Loucy (cell line): ENCODE measurements around the gene KCTD4.

ENCODE experiments used
- H2AFZ ChIP-seq: fragments of 200-600 bp; sonication (generic); 2 replicates; pipeline ENCODE4 v1.6.0; 2016; ENCODE audit warnings: antibody characterized with exemption, mild to moderate bottlenecking, low read length, moderate library complexity
- H3F3A ChIP-seq: fragments of 200-600 bp; 2 replicates; pipeline ENCODE4 v1.6.0; 2016; ENCODE audit warnings: antibody characterized with exemption, low read depth, mild to moderate bottlenecking
- H3K27me3 ChIP-seq: fragments of 200-600 bp; sonication (generic); 2 replicates; pipeline ENCODE4 v1.6.1; 2014; ENCODE audit warnings: low read length, mild to moderate bottlenecking; ENCODE audit not compliant: insufficient read depth, poor library complexity, severe bottlenecking
- H3K36me3 ChIP-seq: fragments of 200-600 bp; sonication (generic); 2 replicates; pipeline ENCODE4 v1.6.1; 2016; ENCODE audit warnings: low read length; ENCODE audit not compliant: insufficient read depth
- H3K4me1 ChIP-seq: fragments of 200-600 bp; sonication (generic); 2 replicates; pipeline ENCODE4 v1.5.1; 2014; ENCODE audit warnings: low read length, mild to moderate bottlenecking; ENCODE audit not compliant: insufficient read depth, poor library complexity, severe bottlenecking
- H3K4me2 ChIP-seq: fragments of 200-600 bp; sonication (generic); 2 replicates; pipeline ENCODE4 v1.6.0; 2014; ENCODE audit warnings: antibody characterized with exemption, low read length, low read depth, mild to moderate bottlenecking; ENCODE audit not compliant: poor library complexity, severe bottlenecking
- H3K4me3 ChIP-seq: fragments of 200-600 bp; sonication (generic); 2 replicates; pipeline ENCODE4 v1.5.1; 2014; ENCODE audit warnings: low read length, mild to moderate bottlenecking, mixed read lengths; ENCODE audit not compliant: poor library complexity, severe bottlenecking
- H3K79me2 ChIP-seq: fragments of 200-600 bp; sonication (generic); 2 replicates; pipeline ENCODE4 v1.6.1; 2014; ENCODE audit warnings: low read length; ENCODE audit not compliant: insufficient read depth
- H3K9ac ChIP-seq: fragments of 200-600 bp; sonication (generic); 2 replicates; pipeline ENCODE4 v1.6.0; 2014; ENCODE audit warnings: mild to moderate bottlenecking, low read depth, low read length, moderate library complexity; ENCODE audit not compliant: poor library complexity, severe bottlenecking
- H3K9me2 ChIP-seq: fragments of 200-600 bp; sonication (generic); replicated peaks from 2 replicates; pipeline ENCODE4 v1.6.1; 2016; ENCODE audit warnings: low read depth, low read length, mixed read lengths
- H3K9me3 ChIP-seq: fragments of 200-600 bp; sonication (generic); 2 replicates; pipeline ENCODE4 v1.6.1; 2014; ENCODE audit warnings: mild to moderate bottlenecking, antibody characterized with exemption, low read length, low read depth; ENCODE audit not compliant: insufficient read depth
- H4K20me1 ChIP-seq: fragments of 200-600 bp; sonication (generic); 2 replicates; pipeline ENCODE4 v1.6.0; 2014; ENCODE audit warnings: antibody characterized with exemption, low read length, mild to moderate bottlenecking; ENCODE audit not compliant: insufficient read depth, poor library complexity, severe bottlenecking
- CTCF ChIP-seq: fragments of 200-600 bp; sonication (generic); conservative IDR thresholded peaks from 2 replicates; pipeline ENCODE4 v1.5.1; 2014; ENCODE audit warnings: mild to moderate bottlenecking, antibody characterized with exemption, low read length
- EZH2phosphoT487 ChIP-seq: fragments of 200-600 bp; IDR thresholded peaks from 2 replicates; pipeline ENCODE4 v1.6.1; 2018; ENCODE audit warnings: antibody characterized with exemption, mild to moderate bottlenecking, moderate library complexity, borderline replicate concordance

KCTD4 gene

GRCh38 chr13:45198041-45198440, 2.8 kb downstream of the KCTD4 start:
- Histone ChIP-seq H3K4me1 (peaks cover 13% of the 10 kb centered on the region), H3K9ac (no peak overlapping the region), H2AFZ (no peak overlapping the region), H3K79me2 (no peaks in the 10 kb centered on the region; the same call in 1 of the 2 replicates), H3F3A (no peaks in the 10 kb centered on the region), H3K9me2 (no peaks in the 10 kb centered on the region), H4K20me1 (no peaks in the 10 kb centered on the region), H3K27me3 (no peaks in the 10 kb centered on the region), H3K9me3 (no peaks in the 10 kb centered on the region), H3K4me2 (no peak overlapping the region), H3K36me3 (peaks cover 7% of the 10 kb centered on the region; the same call in 1 of the 2 replicates), H3K4me3 (no peak overlapping the region)
- TF ChIP-seq CTCF (no peak), EZH2phosphoT487 (no peak)

- peaks cover 13% of the 10 kb centered on the region for H3K4me1 ChIP-seq
- no peaks in the 10 kb centered on the region for H3F3A ChIP-seq
- H4K20me1 ChIP-seq: peaks cover 2% of the 10 kb centered on the region
- 0 out of 2 replicates have a peak, but pooled peaks cover 3% of the 10 kb centered on the region for H3K36me3 ChIP-seq
- TF ChIP-seq CTCF: no peak
- no peak for TF ChIP-seq EZH2phosphoT487
- H3K9me2 ChIP-seq: no peaks in the 10 kb centered on the region
- no peaks in the 10 kb centered on the region; the same call in 1 of the 2 replicates for H3K79me2 ChIP-seq
- no peak overlapping the region for H3K4me3 ChIP-seq
- no peak overlapping the region for H3K9ac ChIP-seq
- H3K4me2 ChIP-seq: no peak overlapping the region
- no peaks in the 10 kb centered on the region for H3K27me3 ChIP-seq
- no peak overlapping the region for H2AFZ ChIP-seq
- no peaks in the 10 kb centered on the region for H3K9me3 ChIP-seq
Measured at GRCh38 chr13:45196622-45197021, 4.2 kb downstream of the KCTD4 start.

GRCh38 chr13:45196096-45196495, 4.7 kb downstream of the KCTD4 start:
- Histone ChIP-seq H3K9me3 (no peaks in the 10 kb centered on the region), H3K27me3 (no peaks in the 10 kb centered on the region), H3K79me2 (no peaks in the 10 kb centered on the region; the same call in 1 of the 2 replicates), H3K4me3 (no peak overlapping the region), H4K20me1 (peaks cover 2% of the 10 kb centered on the region), H3K36me3 (0 out of 2 replicates have a peak, but pooled peaks cover 3% of the 10 kb centered on the region), H2AFZ (no peak overlapping the region), H3K9ac (no peak overlapping the region), H3F3A (no peaks in the 10 kb centered on the region), H3K4me1 (peaks cover 13% of the 10 kb centered on the region), H3K4me2 (no peak overlapping the region), H3K9me2 (no peaks in the 10 kb centered on the region)
- TF ChIP-seq CTCF (no peak), EZH2phosphoT487 (no peak)
